HFF-Myc (cell line): ENCODE data around the gene PALM2AKAP2.

ENCODE experiments used
- DNase-seq: peaks from one replicate; pipeline ENCODE4 v3.0.0-alpha.2; 2011; ENCODE audit warnings: low read depth; ENCODE audit errors: extremely low read depth
- H3K4me3 ChIP-seq: replicated peaks from 2 replicates; pipeline ENCODE4 v1.5.1; 2011; ENCODE audit warnings: low read depth, mild to moderate bottlenecking, control low read depth, low read length
- CTCF ChIP-seq: IDR thresholded peaks from 2 replicates; pipeline ENCODE4 v1.5.1; 2012; ENCODE audit warnings: mild to moderate bottlenecking, low read depth, low read length, control low read depth; ENCODE audit errors: missing control alignments

The PALM2AKAP2 gene

DNA sequence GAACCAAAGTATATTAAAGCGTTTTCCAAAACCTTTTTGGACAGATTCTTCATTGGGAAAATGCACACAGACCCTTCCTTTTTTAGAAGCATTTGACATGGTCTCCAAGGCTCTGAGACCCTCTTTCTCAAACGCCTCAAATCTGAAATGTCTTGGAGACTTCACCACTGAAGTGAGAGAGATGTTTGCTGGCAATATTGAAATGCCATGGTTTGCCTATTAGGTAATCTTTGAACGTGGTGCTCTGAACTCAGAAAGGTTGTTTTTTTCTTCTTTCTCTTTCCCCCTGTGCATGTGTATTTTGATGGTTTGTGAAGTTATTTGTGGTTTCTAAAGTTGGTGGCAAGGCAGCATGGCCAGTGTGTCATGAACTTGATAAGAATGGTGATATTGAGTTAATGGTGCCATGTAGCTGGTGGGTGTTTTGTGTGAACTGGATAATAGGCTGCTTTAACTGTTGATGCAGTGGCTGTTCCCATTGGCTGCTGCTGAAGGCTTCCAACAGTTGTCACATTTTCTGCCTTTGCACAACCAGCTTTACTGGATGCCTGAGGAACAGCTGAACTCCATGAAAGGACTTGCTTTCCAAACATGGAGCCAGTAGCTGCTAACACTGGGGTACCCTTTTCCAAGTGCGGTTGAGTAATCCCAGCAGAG, 1.7 kb downstream of the PALM2AKAP2 start:
- TF ChIP-seq CTCF = no peak
- no peak for DNase-seq
- H3K4me3 ChIP-seq = peak overlapping the region; percentile 66

- TF ChIP-seq CTCF = no peak
- DNase-seq = no peak
- no peak overlapping the region for H3K4me3 ChIP-seq
These were observed 7.7 kb downstream of the PALM2AKAP2 start for GRCh38 chr9:109787735-109788134.

GRCh38 chr9:109789556-109789955, 9.6 kb downstream of the PALM2AKAP2 start:
- no peak for DNase-seq
- H3K4me3 ChIP-seq = no peak overlapping the region
- TF ChIP-seq CTCF = no peak

DNA sequence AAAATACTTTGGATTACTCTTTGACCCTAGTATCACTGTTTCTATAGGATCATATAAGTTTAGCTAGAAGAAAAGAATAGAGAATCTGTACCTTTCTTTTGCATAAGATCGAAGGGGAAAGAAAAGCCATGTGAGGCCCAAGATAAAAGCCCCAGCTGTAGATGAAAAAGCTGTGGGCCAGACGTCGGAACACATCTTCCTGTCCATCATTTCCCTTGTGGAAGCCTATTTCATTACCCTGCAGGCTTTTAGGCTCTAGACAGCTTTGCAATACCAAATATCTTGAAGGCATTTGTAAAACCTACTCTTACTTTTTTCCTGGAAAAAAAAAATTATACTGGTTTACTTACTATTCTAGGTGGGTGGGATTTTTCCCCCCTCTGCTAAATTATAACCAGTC, 10.0 kb downstream of the PALM2AKAP2 start:
- no peak for TF ChIP-seq CTCF
- no peak for DNase-seq
- H3K4me3 ChIP-seq = no peak overlapping the region

- no peak overlapping the region for H3K4me3 ChIP-seq
- no peak for TF ChIP-seq CTCF
- DNase-seq = no peak
These were observed 11.1 kb downstream of the PALM2AKAP2 start for GRCh38 chr9:109791003-109791677.

DNA sequence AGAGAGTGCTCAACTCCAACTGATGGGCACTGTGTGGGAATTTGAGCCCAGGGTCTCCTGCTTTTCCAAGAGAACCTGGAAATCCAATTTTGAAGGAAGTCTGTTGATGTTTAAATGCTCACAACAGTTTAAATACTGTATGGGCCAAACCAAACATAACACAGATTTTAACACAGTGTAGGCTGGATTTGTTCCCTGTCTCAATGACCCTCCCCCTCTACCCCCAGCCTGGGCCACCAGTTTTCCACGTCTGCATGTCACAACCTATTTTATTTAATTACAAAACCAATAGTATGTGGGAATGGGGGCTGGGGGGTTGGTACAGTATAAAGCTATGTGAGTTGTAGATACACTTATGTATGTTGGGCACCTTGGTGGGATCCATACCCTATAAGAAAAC, 11.7 kb downstream of the PALM2AKAP2 start:
- H3K4me3 ChIP-seq = no peak overlapping the region
- no peak for DNase-seq
- TF ChIP-seq CTCF = no peak
